D721Med (cell line): ENCODE measurements around the gene SYCP2L.

ENCODE experiments used
- DNase-seq: peaks from one replicate; pipeline ENCODE4 v3.0.0; 2011; ENCODE audit warnings: low spot score; ENCODE audit not compliant: insufficient read length
- FAIRE-seq: peaks from 2 replicates; lab custom pipeline; 2011; peaks lifted over from hg19 to GRCh38; lab: Jason Lieb, UNC
- TF ChIP-seq, protein P1 (sequence below): IDR thresholded peaks from 2 replicates; pipeline ENCODE4 v1.5.1; 2012; ENCODE audit warnings: mild to moderate bottlenecking, control low read depth; ENCODE audit not compliant: insufficient read depth; ENCODE audit errors: missing control alignments

The SYCP2L gene

DNA sequence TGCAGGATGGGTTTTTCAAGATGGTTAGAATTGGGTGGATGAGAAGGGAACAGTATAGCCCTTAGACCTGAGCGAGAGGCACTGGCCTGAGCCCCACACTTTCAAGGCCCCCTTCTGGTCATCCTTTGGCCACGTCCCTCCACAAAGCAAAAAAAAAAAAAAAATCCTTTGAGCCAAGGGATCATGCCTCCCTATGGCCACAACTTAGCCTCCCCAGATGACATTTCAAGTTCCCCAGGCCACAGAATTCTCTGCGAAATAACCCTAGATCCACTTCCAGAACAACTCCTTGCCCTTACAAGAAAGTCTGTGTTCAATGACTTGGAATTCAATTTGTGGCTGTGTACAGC, 126.8 kb downstream of the SYCP2L start:
- FAIRE-seq: no peak
- TF ChIP-seq, protein P1, sequence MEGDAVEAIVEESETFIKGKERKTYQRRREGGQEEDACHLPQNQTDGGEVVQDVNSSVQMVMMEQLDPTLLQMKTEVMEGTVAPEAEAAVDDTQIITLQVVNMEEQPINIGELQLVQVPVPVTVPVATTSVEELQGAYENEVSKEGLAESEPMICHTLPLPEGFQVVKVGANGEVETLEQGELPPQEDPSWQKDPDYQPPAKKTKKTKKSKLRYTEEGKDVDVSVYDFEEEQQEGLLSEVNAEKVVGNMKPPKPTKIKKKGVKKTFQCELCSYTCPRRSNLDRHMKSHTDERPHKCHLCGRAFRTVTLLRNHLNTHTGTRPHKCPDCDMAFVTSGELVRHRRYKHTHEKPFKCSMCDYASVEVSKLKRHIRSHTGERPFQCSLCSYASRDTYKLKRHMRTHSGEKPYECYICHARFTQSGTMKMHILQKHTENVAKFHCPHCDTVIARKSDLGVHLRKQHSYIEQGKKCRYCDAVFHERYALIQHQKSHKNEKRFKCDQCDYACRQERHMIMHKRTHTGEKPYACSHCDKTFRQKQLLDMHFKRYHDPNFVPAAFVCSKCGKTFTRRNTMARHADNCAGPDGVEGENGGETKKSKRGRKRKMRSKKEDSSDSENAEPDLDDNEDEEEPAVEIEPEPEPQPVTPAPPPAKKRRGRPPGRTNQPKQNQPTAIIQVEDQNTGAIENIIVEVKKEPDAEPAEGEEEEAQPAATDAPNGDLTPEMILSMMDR: no peak
- DNase-seq: no peak

DNA sequence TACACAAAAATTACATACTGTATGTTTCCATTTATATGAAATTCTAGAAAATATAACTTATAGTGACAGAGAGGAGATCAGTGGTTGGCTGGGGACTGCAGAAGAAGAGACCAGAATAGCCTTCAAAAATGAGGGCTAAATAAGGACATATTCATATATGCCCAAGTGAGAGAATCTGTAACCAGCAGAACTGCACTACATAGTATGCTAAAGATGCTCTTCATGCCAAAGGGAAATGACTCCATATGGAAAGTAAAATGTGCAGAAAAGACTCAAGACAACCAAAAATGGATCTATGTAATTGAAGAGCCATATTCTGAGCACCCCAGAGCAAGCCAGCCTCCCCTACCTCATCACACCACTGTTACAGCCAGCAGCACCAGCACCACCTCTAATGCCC, 128.2 kb downstream of the SYCP2L start:
- FAIRE-seq: no peak
- TF ChIP-seq, protein P1: no peak
- no peak for DNase-seq

DNA sequence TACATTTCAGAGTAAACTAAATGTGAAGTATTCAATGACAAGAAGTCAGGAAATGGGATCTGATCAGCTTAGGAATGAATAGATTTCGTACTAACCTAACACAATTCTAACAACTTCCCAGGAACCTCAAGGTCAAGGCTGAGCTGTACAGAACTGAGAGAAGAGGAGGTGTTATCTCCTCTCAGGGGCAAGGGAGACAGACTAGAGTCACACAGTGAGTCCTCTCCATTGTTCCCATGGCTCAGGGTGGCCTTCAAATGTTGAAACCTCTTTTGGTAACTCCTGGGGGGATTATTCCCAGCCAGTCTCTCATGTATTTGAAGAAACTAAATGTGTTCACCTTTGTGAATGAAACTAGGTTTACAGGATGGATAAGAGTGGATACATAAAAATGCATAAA, 129.6 kb downstream of the SYCP2L start:
- DNase-seq: no peak
- FAIRE-seq: no peak
- TF ChIP-seq, protein P1: no peak

DNA sequence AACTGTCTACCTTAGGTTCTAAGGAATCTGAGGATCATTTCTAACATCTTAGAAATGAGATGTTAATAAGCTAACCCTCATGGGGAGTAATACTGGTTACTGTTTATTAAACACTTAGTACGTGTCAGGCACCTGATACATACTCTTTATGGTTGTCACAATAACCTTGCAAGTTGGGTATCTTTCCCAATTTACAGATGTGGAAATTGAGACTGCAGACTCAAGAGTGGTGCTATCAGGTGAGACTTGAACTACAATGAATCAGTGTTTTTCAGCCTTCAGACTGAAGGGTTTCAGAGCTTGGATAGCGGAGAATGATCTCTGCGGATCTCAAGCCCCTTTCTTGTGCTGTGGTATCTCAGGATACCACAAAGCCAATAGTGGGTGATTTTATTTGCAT, 130.2 kb downstream of the SYCP2L start:
- TF ChIP-seq, protein P1: no peak
- FAIRE-seq (no peak), DNase-seq (no peak)

DNA sequence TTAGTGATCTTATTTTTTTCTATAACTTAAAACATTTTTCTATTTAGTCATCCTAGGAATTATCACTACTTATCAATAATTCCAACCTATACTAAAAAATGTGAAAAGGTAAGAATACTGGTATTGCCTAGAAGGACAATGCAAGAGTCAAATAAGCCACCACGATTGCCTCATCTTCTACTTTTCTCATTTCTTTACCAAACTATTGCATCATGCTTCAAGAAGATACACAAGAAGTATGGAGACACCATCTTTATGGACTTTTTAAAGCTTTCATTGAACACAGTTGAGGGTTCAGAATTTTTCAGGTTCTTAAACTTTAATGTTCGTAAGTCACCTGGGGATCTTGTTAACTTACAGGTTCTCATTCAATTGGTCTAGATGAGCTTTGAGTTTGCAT, 131.4 kb downstream of the SYCP2L start:
- TF ChIP-seq, protein P1: no peak
- FAIRE-seq (no peak), DNase-seq (no peak)

DNA sequence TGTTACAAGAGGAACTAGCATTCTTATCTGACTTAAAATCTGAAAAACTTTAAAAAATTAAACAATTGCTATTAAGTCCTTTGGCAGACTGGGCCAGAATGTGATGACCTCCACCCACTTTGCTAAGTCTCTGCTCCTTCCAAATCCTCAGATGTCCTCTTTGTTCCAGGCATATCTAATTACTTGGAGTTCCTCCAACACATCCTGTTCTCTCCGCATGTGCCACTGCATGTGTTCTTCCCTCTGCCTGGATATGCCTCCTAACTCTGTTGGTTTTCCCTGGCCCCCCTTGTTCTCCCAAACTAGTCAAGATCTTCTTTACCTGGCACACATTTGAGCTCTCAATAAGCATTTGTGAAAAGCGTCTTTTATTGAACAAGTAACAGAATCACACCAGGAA, 134.2 kb downstream of the SYCP2L start:
- FAIRE-seq: no peak
- DNase-seq: no peak

DNA sequence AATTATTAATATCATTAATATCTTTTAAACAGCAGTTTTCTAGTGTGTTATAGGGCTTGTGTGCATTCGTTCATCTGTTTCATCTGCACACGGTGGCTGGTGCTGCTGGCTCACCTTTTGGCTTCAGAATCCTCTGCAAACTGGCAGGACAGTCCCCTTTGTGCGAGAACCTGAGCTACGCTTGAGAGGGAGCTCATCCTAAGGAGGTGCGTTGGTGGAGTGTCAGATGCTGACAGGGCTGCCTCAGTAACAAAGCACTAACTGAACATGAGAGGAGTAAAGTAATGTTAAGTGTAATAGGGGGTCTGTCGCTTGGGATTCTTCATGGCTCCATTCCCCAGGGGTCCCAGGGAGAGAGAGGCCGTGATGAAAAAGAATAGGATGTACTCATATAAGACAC, 134.9 kb downstream of the SYCP2L start:
- no peak for DNase-seq
- no peak for FAIRE-seq
- TF ChIP-seq, protein P1: no peak

More for the DNA sequence above, 134.2 kb downstream of the SYCP2L start:
- TF ChIP-seq, protein P1: no peak
